ENCODE measurements around the gene GRID1. TPM values are rescaled to one million over a fixed set of nuclear protein-coding genes. Genes with fewer than 3 reads are reported as not detected.

GRID1 gene
- total RNA-seq, 1 experiment from 2014 or later = not detected

- no peaks in the 10 kb centered on the region for H3K4me1 ChIP-seq (replicated peaks; ENCODE audit: insufficient read depth)
- H3K36me3 ChIP-seq (ENCODE audit: low read depth) = no peaks in the 10 kb centered on the region
- no peak for DNase-seq
- no peaks in the 10 kb centered on the region for H3K9me3 ChIP-seq (ENCODE audit: insufficient read depth, low read depth)
- POLR2A ChIA-PET (ENCODE audit: unreplicated experiment) = no interaction called here
- TF ChIP-seq CTCF (conservative IDR thresholded peaks at IDR 0.05) (no peak), EZH2 (IDR thresholded peaks at IDR 0.05; ENCODE audit: low read depth) (no peak)
- intact Hi-C loops (cut with micrococcal nuclease; ENCODE audit: unreplicated experiment) = no loop called here
- BruUV-seq (replicated peaks) = no TSS peak
- H3K9me2 ChIP-seq (ENCODE audit: insufficient read depth) = no peaks in the 10 kb centered on the region
- no peaks in the 10 kb centered on the region for H4K20me1 ChIP-seq (ENCODE audit: insufficient read depth)
- no peak overlapping the region for H3K4me3 ChIP-seq
- CTCF ChIA-PET = no interaction called here
- no peaks in the 10 kb centered on the region for H3K79me2 ChIP-seq (ENCODE audit: low read depth)
- H3K27me3 ChIP-seq (ENCODE audit: insufficient read depth, low read depth) = no peaks in the 10 kb centered on the region
- no peaks in the 10 kb centered on the region for H3F3A ChIP-seq (ENCODE audit: insufficient read depth, low read depth)
- no peak overlapping the region for H2AFZ ChIP-seq
- H3K4me2 ChIP-seq = no peak overlapping the region
- H3K27ac ChIP-seq = no peak overlapping the region
Measured at GRCh38 chr10:86248062-86248461, 118.5 kb downstream of the GRID1 start.

DNA sequence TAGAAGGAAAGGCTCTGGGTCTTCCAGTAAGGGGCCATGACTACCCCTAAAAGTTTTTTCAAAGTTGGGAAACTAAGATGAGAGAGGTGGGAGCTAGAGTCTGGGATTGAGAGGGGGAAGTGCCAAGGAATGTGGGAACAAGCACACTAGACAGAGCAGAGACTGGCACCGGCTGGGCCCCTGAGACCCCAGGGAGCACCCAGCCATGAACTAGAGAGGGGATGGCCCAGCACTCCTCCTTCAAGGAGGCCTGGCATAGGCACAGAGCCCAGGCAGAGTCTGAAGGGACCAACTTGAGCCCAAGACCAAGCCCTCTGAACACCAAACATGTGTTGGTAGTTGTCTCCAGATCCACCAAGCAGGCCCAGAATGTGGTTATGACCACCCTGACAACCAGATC lies 119.0 kb downstream of the GRID1 start:
- ChIA-PET CTCF (no interaction called here), POLR2A (ENCODE audit: unreplicated experiment) (no interaction called here)
- Histone ChIP-seq H2AFZ (no peak overlapping the region), H3K9me2 (ENCODE audit: insufficient read depth) (no peaks in the 10 kb centered on the region), H3K79me2 (ENCODE audit: low read depth) (no peaks in the 10 kb centered on the region), H3K4me3 (no peak overlapping the region), H3K27ac (no peak overlapping the region), H3K4me1 (replicated peaks; ENCODE audit: insufficient read depth) (no peaks in the 10 kb centered on the region), H3K9me3 (ENCODE audit: insufficient read depth, low read depth) (no peaks in the 10 kb centered on the region), H4K20me1 (ENCODE audit: insufficient read depth) (no peaks in the 10 kb centered on the region), H3F3A (ENCODE audit: insufficient read depth, low read depth) (no peaks in the 10 kb centered on the region), H3K36me3 (ENCODE audit: low read depth) (no peaks in the 10 kb centered on the region), H3K4me2 (no peak overlapping the region), H3K27me3 (ENCODE audit: insufficient read depth, low read depth) (no peaks in the 10 kb centered on the region)
- TF ChIP-seq EZH2 (IDR thresholded peaks at IDR 0.05; ENCODE audit: low read depth) (no peak), CTCF (conservative IDR thresholded peaks at IDR 0.05) (no peak)
- intact Hi-C loops (cut with micrococcal nuclease; ENCODE audit: unreplicated experiment) = no loop called here
- no TSS peak for BruUV-seq (replicated peaks)
- DNase-seq = no peak

DNA sequence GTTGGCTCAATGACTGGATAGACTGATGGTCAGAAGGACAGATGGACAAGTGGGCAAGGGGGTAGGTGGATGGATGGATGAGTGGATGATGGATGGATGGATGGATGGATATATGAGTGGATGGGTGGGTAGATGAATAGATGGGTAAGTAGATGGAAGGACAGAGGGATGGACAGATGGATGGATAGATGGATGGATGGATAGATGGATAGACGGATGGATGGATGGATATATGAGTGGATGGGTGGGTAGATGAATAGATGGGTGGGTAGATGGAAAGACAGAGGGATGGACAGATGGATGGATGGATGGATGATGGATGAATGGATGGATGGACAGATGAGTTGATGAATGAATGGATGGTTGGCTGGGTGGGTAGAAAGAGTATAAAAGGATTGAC lies 119.5 kb downstream of the GRID1 start:
- Histone ChIP-seq H4K20me1 (ENCODE audit: insufficient read depth) (no peaks in the 10 kb centered on the region), H3K4me1 (replicated peaks; ENCODE audit: insufficient read depth) (no peaks in the 10 kb centered on the region), H3K27me3 (ENCODE audit: insufficient read depth, low read depth) (no peaks in the 10 kb centered on the region), H3F3A (ENCODE audit: insufficient read depth, low read depth) (no peaks in the 10 kb centered on the region), H3K4me3 (no peak overlapping the region), H3K79me2 (ENCODE audit: low read depth) (no peaks in the 10 kb centered on the region), H3K36me3 (ENCODE audit: low read depth) (no peaks in the 10 kb centered on the region), H3K27ac (no peak overlapping the region), H3K9me3 (ENCODE audit: insufficient read depth, low read depth) (no peaks in the 10 kb centered on the region), H3K4me2 (no peak overlapping the region), H2AFZ (no peak overlapping the region), H3K9me2 (ENCODE audit: insufficient read depth) (no peaks in the 10 kb centered on the region)
- CTCF ChIA-PET = no interaction called here
- intact Hi-C loops (cut with micrococcal nuclease; ENCODE audit: unreplicated experiment) = no loop called here
- no TSS peak for BruUV-seq (replicated peaks)
- POLR2A ChIA-PET (ENCODE audit: unreplicated experiment) = no interaction called here
- DNase-seq = no peak
- no peak for TF ChIP-seq CTCF (conservative IDR thresholded peaks at IDR 0.05)
- TF ChIP-seq EZH2 (IDR thresholded peaks at IDR 0.05; ENCODE audit: low read depth) = no peak
